Astrocyte (in vitro differentiated cells and primary cell): ENCODE data around the gene ABHD2. TPM values are rescaled to one million over a fixed set of nuclear protein-coding genes. Genes with fewer than 3 reads are reported as not detected.

ENCODE experiments used
- DNase-seq: peaks from one replicate; pipeline ENCODE4 v3.0.0-alpha.2; 2010; ENCODE audit warnings: low read depth
- FAIRE-seq: peaks from 2 replicates; lab custom pipeline; 2011; peaks lifted over from hg19 to GRCh38; lab: Jason Lieb, UNC
- H2AFZ ChIP-seq: 2 replicates; pipeline ENCODE4 v1.6.0; 2012; ENCODE audit warnings: low read depth, low read length, inconsistent platforms
- H3K27ac ChIP-seq: 2 replicates; pipeline ENCODE4 v1.5.1; 2011; ENCODE audit warnings: low read depth, low read length, inconsistent platforms
- H3K27me3 ChIP-seq: 2 replicates; pipeline ENCODE4 v1.6.0; 2011; ENCODE audit warnings: low read length, inconsistent platforms; ENCODE audit not compliant: insufficient read depth
- H3K36me3 ChIP-seq: 2 replicates; pipeline ENCODE4 v1.5.1; 2011; ENCODE audit warnings: low read length, inconsistent platforms; ENCODE audit not compliant: insufficient read depth
- H3K4me1 ChIP-seq: 2 replicates; pipeline ENCODE4 v1.5.1; 2011; ENCODE audit warnings: low read length, inconsistent platforms; ENCODE audit not compliant: insufficient read depth
- H3K4me2 ChIP-seq: 2 replicates; pipeline ENCODE4 v1.6.0; 2012; ENCODE audit warnings: low read length, inconsistent platforms
- H3K4me3 ChIP-seq: 2 replicates; pipeline ENCODE4 v1.5.1; 2011; ENCODE audit warnings: low read depth, mild to moderate bottlenecking, low read length, inconsistent platforms; ENCODE audit not compliant: insufficient read depth
- H3K79me2 ChIP-seq: 2 replicates; pipeline ENCODE4 v1.6.0; 2012; ENCODE audit warnings: mild to moderate bottlenecking, low read length, inconsistent platforms; ENCODE audit not compliant: insufficient read depth
- H3K9ac ChIP-seq: 2 replicates; pipeline ENCODE4 v1.6.0; 2012; ENCODE audit warnings: mild to moderate bottlenecking, low read length, inconsistent platforms
- H3K9me3 ChIP-seq: 2 replicates; pipeline ENCODE4 v1.5.1; 2012; ENCODE audit warnings: low read depth, mild to moderate bottlenecking, low read length, inconsistent platforms; ENCODE audit not compliant: insufficient read depth
- H4K20me1 ChIP-seq: 2 replicates; pipeline ENCODE4 v1.6.0; 2012; ENCODE audit warnings: low read length, inconsistent platforms; ENCODE audit not compliant: insufficient read depth
- H3K27ac Mint-ChIP-seq: one replicate; pipeline ENCODE4 v1.8.0; 2021; ENCODE audit warnings: mild to moderate bottlenecking, mixed read lengths; ENCODE audit not compliant: unreplicated experiment
- H3K27me3 Mint-ChIP-seq: one replicate; pipeline ENCODE4 v1.8.0; 2021; ENCODE audit warnings: low read depth, mixed read lengths; ENCODE audit not compliant: unreplicated experiment
- H3K36me3 Mint-ChIP-seq: one replicate; pipeline ENCODE4 v1.8.0; 2021; ENCODE audit warnings: low read depth, mixed read lengths; ENCODE audit not compliant: unreplicated experiment
- H3K4me1 Mint-ChIP-seq: one replicate; pipeline ENCODE4 v1.8.0; 2021; ENCODE audit warnings: low read depth, mixed read lengths; ENCODE audit not compliant: unreplicated experiment
- H3K4me3 Mint-ChIP-seq: one replicate; pipeline ENCODE4 v1.8.0; 2021; ENCODE audit warnings: mild to moderate bottlenecking, moderate library complexity, mixed read lengths; ENCODE audit not compliant: unreplicated experiment
- H3K9me3 Mint-ChIP-seq: one replicate; pipeline ENCODE4 v1.8.0; 2021; ENCODE audit warnings: mild to moderate bottlenecking, mixed read lengths; ENCODE audit not compliant: unreplicated experiment
- CTCF ChIP-seq: IDR thresholded peaks from 2 replicates; pipeline ENCODE4 v1.5.1; 2011; ENCODE audit warnings: low read depth, mild to moderate bottlenecking, inconsistent platforms, low read length, moderate library complexity; ENCODE audit not compliant: insufficient read depth
- EZH2 ChIP-seq: IDR thresholded peaks from 2 replicates; pipeline ENCODE4 v1.6.1; 2012; ENCODE audit warnings: mild to moderate bottlenecking, low read length, inconsistent platforms; ENCODE audit not compliant: insufficient read depth
- total RNA-seq: library from RNA; stranded (reverse); gene quantifications from 2 replicates; pipeline ENCODE4 v1.2.1, GENCODE V29; 2021

ABHD2 gene
- total RNA-seq, 1 donor from 2014 or later = 41.3 TPM

- Histone ChIP-seq H3K4me3 (no peak overlapping the region), H4K20me1 (peaks cover 4% of the 10 kb centered on the region), H2AFZ (no peak overlapping the region), H3K4me1 (no peaks in the 10 kb centered on the region), H3K79me2 (no peaks in the 10 kb centered on the region), H3K27ac (no peak overlapping the region), H3K9me3 (no peaks in the 10 kb centered on the region), H3K4me2 (no peak overlapping the region), H3K27me3 (no peaks in the 10 kb centered on the region), H3K36me3 (peaks cover 32% of the 10 kb centered on the region), H3K9ac (no peak overlapping the region)
- H3K4me1 Mint-ChIP-seq = peaks cover 4% of the 10 kb centered on the region
- FAIRE-seq (no peak), DNase-seq (no peak)
- no peaks in the 10 kb centered on the region for H3K27me3 Mint-ChIP-seq
- H3K4me3 Mint-ChIP-seq = no peak overlapping the region
- TF ChIP-seq EZH2 (no peak), CTCF (no peak)
- no peak overlapping the region for H3K27ac Mint-ChIP-seq
- H3K36me3 Mint-ChIP-seq = peaks cover 14% of the 10 kb centered on the region
- peaks cover 3% of the 10 kb centered on the region for H3K9me3 Mint-ChIP-seq
Measured at GRCh38 chr15:89155656-89156055, 67.4 kb downstream of the ABHD2 start.

- Histone ChIP-seq H3K79me2 (no peaks in the 10 kb centered on the region), H3K4me2 (no peak overlapping the region), H2AFZ (no peak overlapping the region), H3K9me3 (no peaks in the 10 kb centered on the region), H3K36me3 (peaks cover 28% of the 10 kb centered on the region), H3K4me3 (no peak overlapping the region), H4K20me1 (no peaks in the 10 kb centered on the region), H3K27me3 (no peaks in the 10 kb centered on the region), H3K9ac (no peak overlapping the region), H3K27ac (no peak overlapping the region), H3K4me1 (no peaks in the 10 kb centered on the region)
- Mint-ChIP-seq H3K4me3 (no peak overlapping the region), H3K36me3 (peaks cover 11% of the 10 kb centered on the region), H3K9me3 (peaks cover 3% of the 10 kb centered on the region), H3K27ac (no peak overlapping the region), H3K4me1 (no peaks in the 10 kb centered on the region), H3K27me3 (no peaks in the 10 kb centered on the region)
- TF ChIP-seq CTCF = no peak
- TF ChIP-seq EZH2 = no peak
- DNase-seq (no peak), FAIRE-seq (no peak)
Measured at GRCh38 chr15:89157061-89157460, 68.8 kb downstream of the ABHD2 start.

GRCh38 chr15:89157918-89158564 lies 69.8 kb downstream of the ABHD2 start:
- no peaks in the 10 kb centered on the region for H4K20me1 ChIP-seq
- H3K36me3 ChIP-seq = peaks cover 25% of the 10 kb centered on the region
- Mint-ChIP-seq H3K27me3 (no peaks in the 10 kb centered on the region), H3K4me1 (no peaks in the 10 kb centered on the region), H3K36me3 (peaks cover 10% of the 10 kb centered on the region), H3K9me3 (peaks cover 3% of the 10 kb centered on the region), H3K4me3 (no peak overlapping the region), H3K27ac (no peak overlapping the region)
- no peaks in the 10 kb centered on the region for H3K79me2 ChIP-seq
- no peak overlapping the region for H3K9ac ChIP-seq
- TF ChIP-seq CTCF (no peak), EZH2 (no peak)
- no peaks in the 10 kb centered on the region for H3K9me3 ChIP-seq
- FAIRE-seq = no peak
- no peaks in the 10 kb centered on the region for H3K27me3 ChIP-seq
- DNase-seq = no peak
- H3K4me3 ChIP-seq = no peak overlapping the region
- H3K4me2 ChIP-seq = no peak overlapping the region
- H2AFZ ChIP-seq = no peak overlapping the region
- no peaks in the 10 kb centered on the region for H3K4me1 ChIP-seq
- H3K27ac ChIP-seq = no peak overlapping the region
